Measurements from ENCODE around the gene TRPV6. TPM values are rescaled to one million over a fixed set of nuclear protein-coding genes. Genes with fewer than 3 reads are reported as not detected.

Gene TRPV6
- total and polyA plus RNA-seq, 2 experiments from 2014 or later, result 0.08 to 0.80 TPM

DNA sequence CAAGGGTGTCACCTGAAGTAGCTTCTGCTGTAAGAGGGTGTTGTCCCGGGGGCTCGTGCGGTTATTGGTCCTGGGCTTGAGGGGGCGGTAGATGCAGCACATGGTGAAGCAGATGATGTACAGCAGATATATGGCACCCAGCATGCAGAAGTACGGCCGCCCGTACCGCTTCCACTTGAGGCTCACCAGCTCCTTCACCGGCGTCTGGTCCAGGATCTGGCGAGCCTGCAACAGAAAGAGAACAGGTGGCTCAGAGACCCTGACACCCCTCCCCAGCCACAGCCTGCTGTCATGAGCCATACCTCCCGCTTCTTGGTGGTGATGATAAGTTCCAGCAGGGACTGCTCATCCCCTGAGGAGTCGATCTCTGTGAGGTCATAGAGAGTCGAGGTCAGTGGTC lies 10.1 kb downstream of the TRPV6 start:
- no peaks in the 10 kb centered on the region for H4K20me1 ChIP-seq (replicated peaks; ENCODE audit: insufficient read depth)
- H3K27ac Mint-ChIP-seq, result no peak overlapping the region
- H3K4me2 ChIP-seq, result no peak overlapping the region
- no peaks in the 10 kb centered on the region for H3K4me1 Mint-ChIP-seq
- no peaks in the 10 kb centered on the region for H3K36me3 ChIP-seq (ENCODE audit: insufficient read depth)
- TF ChIP-seq EZH2phosphoT487 (IDR thresholded peaks at IDR 0.05; ENCODE audit: unreplicated experiment), result no peak
- TF ChIP-seq POLR2AphosphoS5 (IDR thresholded peaks at IDR 0.05; ENCODE audit: low read depth), result no peak
- TF ChIP-seq JUNB (IDR thresholded peaks at IDR 0.05; ENCODE audit: unreplicated experiment), result no peak
- TF ChIP-seq REST (IDR thresholded peaks at IDR 0.05; ENCODE audit: unreplicated experiment), result no peak
- no peak for TF ChIP-seq EZH2 (IDR thresholded peaks at IDR 0.05; ENCODE audit: low read depth, unreplicated experiment)
- no peak for TF ChIP-seq NANOG (IDR thresholded peaks at IDR 0.05; ENCODE audit: borderline replicate concordance)
- TF ChIP-seq STAT1 (IDR thresholded peaks at IDR 0.05; ENCODE audit: unreplicated experiment), result no peak
- TF ChIP-seq CTCF (conservative IDR thresholded peaks at IDR 0.05; ENCODE audit: low read depth in 2 of 2), result no peak
- TF ChIP-seq ZNF331 (CRISPR knock-in tag; IDR thresholded peaks at IDR 0.05; ENCODE audit: low read depth), result no peak
- no peak for TF ChIP-seq CREB1 (CRISPR knock-in tag; IDR thresholded peaks at IDR 0.05; ENCODE audit: low read depth)
- TF ChIP-seq, protein P1, sequence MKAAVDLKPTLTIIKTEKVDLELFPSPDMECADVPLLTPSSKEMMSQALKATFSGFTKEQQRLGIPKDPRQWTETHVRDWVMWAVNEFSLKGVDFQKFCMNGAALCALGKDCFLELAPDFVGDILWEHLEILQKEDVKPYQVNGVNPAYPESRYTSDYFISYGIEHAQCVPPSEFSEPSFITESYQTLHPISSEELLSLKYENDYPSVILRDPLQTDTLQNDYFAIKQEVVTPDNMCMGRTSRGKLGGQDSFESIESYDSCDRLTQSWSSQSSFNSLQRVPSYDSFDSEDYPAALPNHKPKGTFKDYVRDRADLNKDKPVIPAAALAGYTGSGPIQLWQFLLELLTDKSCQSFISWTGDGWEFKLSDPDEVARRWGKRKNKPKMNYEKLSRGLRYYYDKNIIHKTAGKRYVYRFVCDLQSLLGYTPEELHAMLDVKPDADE (IDR thresholded peaks at IDR 0.05), result no peak
- no peak for TF ChIP-seq ZNF114 (CRISPR knock-in tag; IDR thresholded peaks at IDR 0.05)
- TF ChIP-seq, protein P2, sequence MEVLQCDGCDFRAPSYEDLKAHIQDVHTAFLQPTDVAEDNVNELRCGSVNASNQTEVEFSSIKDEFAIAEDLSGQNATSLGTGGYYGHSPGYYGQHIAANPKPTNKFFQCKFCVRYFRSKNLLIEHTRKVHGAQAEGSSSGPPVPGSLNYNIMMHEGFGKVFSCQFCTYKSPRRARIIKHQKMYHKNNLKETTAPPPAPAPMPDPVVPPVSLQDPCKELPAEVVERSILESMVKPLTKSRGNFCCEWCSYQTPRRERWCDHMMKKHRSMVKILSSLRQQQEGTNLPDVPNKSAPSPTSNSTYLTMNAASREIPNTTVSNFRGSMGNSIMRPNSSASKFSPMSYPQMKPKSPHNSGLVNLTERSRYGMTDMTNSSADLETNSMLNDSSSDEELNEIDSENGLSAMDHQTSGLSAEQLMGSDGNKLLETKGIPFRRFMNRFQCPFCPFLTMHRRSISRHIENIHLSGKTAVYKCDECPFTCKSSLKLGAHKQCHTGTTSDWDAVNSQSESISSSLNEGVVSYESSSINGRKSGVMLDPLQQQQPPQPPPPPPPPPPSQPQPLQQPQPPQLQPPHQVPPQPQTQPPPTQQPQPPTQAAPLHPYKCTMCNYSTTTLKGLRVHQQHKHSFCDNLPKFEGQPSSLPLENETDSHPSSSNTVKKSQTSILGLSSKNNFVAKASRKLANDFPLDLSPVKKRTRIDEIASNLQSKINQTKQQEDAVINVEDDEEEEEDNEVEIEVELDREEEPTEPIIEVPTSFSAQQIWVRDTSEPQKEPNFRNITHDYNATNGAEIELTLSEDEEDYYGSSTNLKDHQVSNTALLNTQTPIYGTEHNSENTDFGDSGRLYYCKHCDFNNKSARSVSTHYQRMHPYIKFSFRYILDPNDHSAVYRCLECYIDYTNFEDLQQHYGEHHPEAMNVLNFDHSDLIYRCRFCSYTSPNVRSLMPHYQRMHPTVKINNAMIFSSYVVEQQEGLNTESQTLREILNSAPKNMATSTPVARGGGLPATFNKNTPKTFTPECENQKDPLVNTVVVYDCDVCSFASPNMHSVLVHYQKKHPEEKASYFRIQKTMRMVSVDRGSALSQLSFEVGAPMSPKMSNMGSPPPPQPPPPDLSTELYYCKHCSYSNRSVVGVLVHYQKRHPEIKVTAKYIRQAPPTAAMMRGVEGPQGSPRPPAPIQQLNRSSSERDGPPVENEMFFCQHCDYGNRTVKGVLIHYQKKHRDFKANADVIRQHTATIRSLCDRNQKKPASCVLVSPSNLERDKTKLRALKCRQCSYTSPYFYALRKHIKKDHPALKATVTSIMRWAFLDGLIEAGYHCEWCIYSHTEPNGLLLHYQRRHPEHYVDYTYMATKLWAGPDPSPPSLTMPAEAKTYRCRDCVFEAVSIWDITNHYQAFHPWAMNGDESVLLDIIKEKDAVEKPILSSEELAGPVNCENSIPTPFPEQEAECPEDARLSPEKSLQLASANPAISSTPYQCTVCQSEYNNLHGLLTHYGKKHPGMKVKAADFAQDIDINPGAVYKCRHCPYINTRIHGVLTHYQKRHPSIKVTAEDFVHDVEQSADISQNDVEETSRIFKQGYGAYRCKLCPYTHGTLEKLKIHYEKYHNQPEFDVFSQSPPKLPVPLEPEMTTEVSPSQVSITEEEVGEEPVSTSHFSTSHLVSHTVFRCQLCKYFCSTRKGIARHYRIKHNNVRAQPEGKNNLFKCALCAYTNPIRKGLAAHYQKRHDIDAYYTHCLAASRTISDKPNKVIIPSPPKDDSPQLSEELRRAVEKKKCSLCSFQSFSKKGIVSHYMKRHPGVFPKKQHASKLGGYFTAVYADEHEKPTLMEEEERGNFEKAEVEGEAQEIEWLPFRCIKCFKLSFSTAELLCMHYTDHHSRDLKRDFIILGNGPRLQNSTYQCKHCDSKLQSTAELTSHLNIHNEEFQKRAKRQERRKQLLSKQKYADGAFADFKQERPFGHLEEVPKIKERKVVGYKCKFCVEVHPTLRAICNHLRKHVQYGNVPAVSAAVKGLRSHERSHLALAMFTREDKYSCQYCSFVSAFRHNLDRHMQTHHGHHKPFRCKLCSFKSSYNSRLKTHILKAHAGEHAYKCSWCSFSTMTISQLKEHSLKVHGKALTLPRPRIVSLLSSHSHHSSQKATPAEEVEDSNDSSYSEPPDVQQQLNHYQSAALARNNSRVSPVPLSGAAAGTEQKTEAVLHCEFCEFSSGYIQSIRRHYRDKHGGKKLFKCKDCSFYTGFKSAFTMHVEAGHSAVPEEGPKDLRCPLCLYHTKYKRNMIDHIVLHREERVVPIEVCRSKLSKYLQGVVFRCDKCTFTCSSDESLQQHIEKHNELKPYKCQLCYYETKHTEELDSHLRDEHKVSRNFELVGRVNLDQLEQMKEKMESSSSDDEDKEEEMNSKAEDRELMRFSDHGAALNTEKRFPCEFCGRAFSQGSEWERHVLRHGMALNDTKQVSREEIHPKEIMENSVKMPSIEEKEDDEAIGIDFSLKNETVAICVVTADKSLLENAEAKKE (CRISPR knock-in tag; IDR thresholded peaks at IDR 0.05), result no peak
- H3K4me3 Mint-ChIP-seq, result no peak overlapping the region
- ATAC-seq, result no peak
- H3K27me3 Mint-ChIP-seq (ENCODE audit: insufficient read depth, low read depth, poor library complexity), result peaks cover 5% of the 10 kb centered on the region
- no peaks in the 10 kb centered on the region for H3K9me2 ChIP-seq (ENCODE audit: insufficient read depth)
- no peak for DNase-seq (ENCODE audit: low spot score)
- no peak overlapping the region for H2AFZ ChIP-seq
- peaks cover 12% of the 10 kb centered on the region; the same call in 2 of the 3 replicates for H3K36me3 Mint-ChIP-seq (ENCODE audit: low read depth)
- no peak overlapping the region for H3K27ac ChIP-seq (ENCODE audit: low read depth)
- no peaks in the 10 kb centered on the region for H3K79me2 ChIP-seq (replicated peaks; ENCODE audit: insufficient read depth)
- no peaks in the 10 kb centered on the region for H3K27me3 ChIP-seq (ENCODE audit: insufficient read depth)
- no peak overlapping the region for H3K4me3 ChIP-seq
- H3K9me3 Mint-ChIP-seq, result peaks cover 5% of the 10 kb centered on the region; the same call in 1 of the 3 replicates
- no peaks in the 10 kb centered on the region for H3F3A ChIP-seq (replicated peaks; ENCODE audit: low read depth)
- H3K4me1 ChIP-seq (ENCODE audit: insufficient read depth), result no peaks in the 10 kb centered on the region

Data from GM23338 (cell line).